H1 (cell line): ENCODE measurements around the gene PTPRH. TPM values are rescaled to one million over a fixed set of nuclear protein-coding genes. Genes with fewer than 3 reads are reported as not detected.

Experiments
- CTCF ChIA-PET: fragments of 300-600 bp; sonication (Branson Sonifier 250); formaldehyde crosslinking; loops from one replicate; lab custom pipeline; 2021; ENCODE audit not compliant: partially characterized antibody; lab: Charles Lee
- POLR2A ChIA-PET: fragments of 300-600 bp; sonication (Branson Sonifier 250); formaldehyde crosslinking; loops from one replicate; lab custom pipeline; 2021; ENCODE audit warnings: inconsistent platforms; ENCODE audit not compliant: partially characterized antibody; lab: Charles Lee
- DNase-seq, 2 experiments: peaks; one replicate each; pipeline versions ENCODE4 v3.0.0 to v3.0.0-alpha.2; 2010 to 2022; ENCODE audit warnings: low spot score in 2 of 2, low read depth in 1 of 2, mixed read lengths in 1 of 2
- FAIRE-seq: peaks from 2 replicates; lab custom pipeline; 2011; peaks lifted over from hg19 to GRCh38; lab: Jason Lieb, UNC
- H2AFZ ChIP-seq: 2 replicates; pipeline ENCODE4 v1.8.1; 2012; ENCODE audit warnings: low read length, inconsistent platforms
- H2AK5ac ChIP-seq: 2 replicates; pipeline ENCODE4 v1.6.1; 2013; ENCODE audit warnings: low read depth, low read length
- H2BK120ac ChIP-seq: replicated peaks from 2 replicates; pipeline ENCODE3; 2013; ENCODE audit warnings: low read depth, low read length, inconsistent platforms
- H2BK12ac ChIP-seq: 2 replicates; pipeline ENCODE4 v1.6.1; 2013; ENCODE audit warnings: low read depth, low read length
- H2BK15ac ChIP-seq: 2 replicates; pipeline ENCODE4 v1.6.1; 2013; ENCODE audit warnings: low read length
- H2BK20ac ChIP-seq: 2 replicates; pipeline ENCODE4 v1.6.1; 2013; ENCODE audit warnings: low read length
- H2BK5ac ChIP-seq: 2 replicates; pipeline ENCODE4 v1.6.1; 2013; ENCODE audit warnings: low read depth, low read length
- H3K14ac ChIP-seq: 2 replicates; pipeline ENCODE4 v1.6.1; 2013; ENCODE audit warnings: inconsistent platforms; ENCODE audit not compliant: insufficient read length
- H3K18ac ChIP-seq: 2 replicates; pipeline ENCODE4 v1.6.1; 2013; ENCODE audit warnings: low read length; ENCODE audit errors: extremely low read depth
- H3K23ac ChIP-seq: 2 replicates; pipeline ENCODE4 v1.6.1; 2013; ENCODE audit warnings: inconsistent platforms; ENCODE audit not compliant: insufficient read length
- H3K23me2 ChIP-seq: 2 replicates; pipeline ENCODE4 v1.6.1; 2013; ENCODE audit warnings: low read depth, low read length
- H3K27ac ChIP-seq: 2 replicates; pipeline ENCODE4 v1.6.1; 2011; ENCODE audit warnings: low read depth, low read length, inconsistent platforms
- H3K27me3 ChIP-seq, 4 experiments: replicated peaks in 1 of 4; 1 replicate in 1 of 4; 2 replicates in 3 of 4; pipeline versions ENCODE4 v1.6.1 to v1.8.1; 2011 to 2013; ENCODE audit warnings: low read length in 3 of 4, mild to moderate bottlenecking in 3 of 4, inconsistent platforms in 2 of 4, mixed read lengths in 2 of 4, moderate library complexity in 1 of 4; ENCODE audit not compliant: control insufficient read depth in 3 of 4, insufficient read depth in 3 of 4; ENCODE audit errors: extremely low read depth in 1 of 4
- H3K36me3 ChIP-seq, 4 experiments: 2 replicates each; pipeline versions ENCODE4 v1.6.1 to v1.8.1; 2011 to 2013; ENCODE audit warnings: mild to moderate bottlenecking in 4 of 4, low read length in 3 of 4, moderate library complexity in 2 of 4, control low read depth in 1 of 4, inconsistent platforms in 1 of 4; ENCODE audit not compliant: insufficient read depth in 4 of 4, control insufficient read depth in 2 of 4
- H3K4ac ChIP-seq: replicated peaks from 2 replicates; pipeline ENCODE3; 2013; ENCODE audit warnings: low read length, low read depth, mixed read lengths, inconsistent platforms; ENCODE audit not compliant: insufficient read length
- H3K4me1 ChIP-seq, 4 experiments: replicated peaks in 1 of 4; 1 replicate in 1 of 4; 2 replicates in 3 of 4; pipeline versions ENCODE4 v1.6.1 to v1.8.1; 2011 to 2013; ENCODE audit warnings: low read length in 3 of 4, inconsistent platforms in 2 of 4, mixed read lengths in 1 of 4; ENCODE audit not compliant: insufficient read depth in 4 of 4, control insufficient read depth in 3 of 4
- H3K4me2 ChIP-seq, 2 experiments: 2 replicates each; pipeline versions ENCODE4 v1.6.1 to v1.8.1; 2011 to 2013; ENCODE audit warnings: low read depth in 2 of 2, low read length in 2 of 2, control low read depth in 1 of 2, inconsistent platforms in 1 of 2, mild to moderate bottlenecking in 1 of 2; ENCODE audit not compliant: insufficient read depth in 1 of 2
- H3K4me3 ChIP-seq, 4 experiments: fragments of 200-600, 300-600 bp in 1 of 4; sonication (generic), shearing (Covaris generic), sonication (Bioruptor Twin) in 1 of 4; 2 replicates each; pipeline versions ENCODE4 v1.5.1 to v1.8.1; 2011 to 2016; ENCODE audit warnings: low read length in 4 of 4, low read depth in 3 of 4, control low read depth in 2 of 4, inconsistent platforms in 2 of 4, mild to moderate bottlenecking in 2 of 4, mixed read lengths in 1 of 4, moderate library complexity in 1 of 4; ENCODE audit not compliant: insufficient read depth in 2 of 4; ENCODE audit errors: extremely low read depth in 1 of 4
- H3K56ac ChIP-seq: replicated peaks from 2 replicates; pipeline ENCODE3; 2013; ENCODE audit warnings: low read depth, mild to moderate bottlenecking, mixed read lengths, low read length, inconsistent platforms; ENCODE audit not compliant: insufficient read length
- H3K79me1 ChIP-seq: 2 replicates; pipeline ENCODE4 v1.6.1; 2013; ENCODE audit warnings: low read depth, low read length, control low read depth
- H3K79me2 ChIP-seq, 2 experiments: 2 replicates each; pipeline versions ENCODE4 v1.6.1 to v1.8.1; 2012 to 2013; ENCODE audit warnings: low read length in 2 of 2, mild to moderate bottlenecking in 2 of 2, inconsistent platforms in 1 of 2; ENCODE audit not compliant: insufficient read depth in 2 of 2, control insufficient read depth in 1 of 2
- H3K9ac ChIP-seq, 4 experiments: replicated peaks in 1 of 4; 1 replicate in 1 of 4; 2 replicates in 3 of 4; pipeline versions ENCODE4 v1.6.1 to v1.8.1; 2011 to 2013; ENCODE audit warnings: low read depth in 3 of 4, low read length in 3 of 4, control low read depth in 2 of 4, mild to moderate bottlenecking in 2 of 4, moderate library complexity in 2 of 4, inconsistent platforms in 1 of 4; ENCODE audit errors: extremely low read depth in 1 of 4
- H3K9me3 ChIP-seq, 2 experiments: 2 replicates each; pipeline versions ENCODE4 v1.6.1 to v1.8.1; 2012 to 2013; ENCODE audit warnings: mild to moderate bottlenecking in 2 of 2, moderate library complexity in 2 of 2, control low read depth in 1 of 2, inconsistent platforms in 1 of 2, low read depth in 1 of 2, low read length in 1 of 2, mixed read lengths in 1 of 2; ENCODE audit not compliant: insufficient read depth in 2 of 2
- H4K20me1 ChIP-seq, 2 experiments: replicated peaks in 1 of 2; 2 replicates each; pipeline versions ENCODE3 to v1.8.1; 2011 to 2013; ENCODE audit warnings: inconsistent platforms in 2 of 2, low read length in 2 of 2, mild to moderate bottlenecking in 1 of 2; ENCODE audit not compliant: insufficient read depth in 2 of 2, control insufficient read depth in 1 of 2
- H4K5ac ChIP-seq: 2 replicates; pipeline ENCODE4 v1.6.1; 2013; ENCODE audit warnings: low read length, low read depth, mixed read lengths, inconsistent platforms; ENCODE audit not compliant: insufficient read length
- H4K8ac ChIP-seq: 2 replicates; pipeline ENCODE4 v1.8.0; 2013; ENCODE audit warnings: mild to moderate bottlenecking, moderate library complexity, low read length, inconsistent platforms; ENCODE audit not compliant: insufficient read depth; ENCODE audit errors: extremely low read depth
- H4K91ac ChIP-seq: replicated peaks from 2 replicates; pipeline ENCODE3; 2013; ENCODE audit warnings: low read length, mixed read lengths, inconsistent platforms; ENCODE audit not compliant: insufficient read length
- GABPA ChIP-seq: IDR thresholded peaks from 2 replicates; pipeline ENCODE4 v1.6.1; 2011; ENCODE audit warnings: mild to moderate bottlenecking, low read length, moderate library complexity, borderline replicate concordance; ENCODE audit not compliant: insufficient read depth
- KDM4A ChIP-seq: IDR thresholded peaks from one replicate; pipeline ENCODE4 v1.7.1; 2012; ENCODE audit warnings: low read depth, mild to moderate bottlenecking, moderate library complexity, low read length, inconsistent platforms; ENCODE audit not compliant: severe bottlenecking
- WGBS, 2 experiments: shearing (Covaris generic) in 1 of 2; methylation state at CpG; one replicate each; pipeline versions ENCODE4 v1.1.6 to v1.1.7; 2013 to 2015; ENCODE audit warnings: low lambda C conversion rate in 2 of 2, mixed read lengths in 2 of 2, inconsistent platforms in 1 of 2, low coverage in 1 of 2, missing lambda C conversion rate in 1 of 2; ENCODE audit not compliant: insufficient replicate concordance in 2 of 2, insufficient coverage in 1 of 2, insufficient read length in 1 of 2; ENCODE audit errors: extremely low coverage in 1 of 2, missing lambda C conversion rate in 1 of 2; 5-methylcytosine and 5-hydroxymethylcytosine counted together
- polyA plus RNA-seq, 7 experiments: library from polyadenylated mRNA; depleted of rRNA in 3 of 7; stranded (reverse) in 5 of 7; unstranded in 2 of 7; fragments of >200 nt in 5 of 7; fragments of 200-250 nt in 2 of 7; gene quantifications; 1 replicate in 5 of 7; 2 replicates in 1 of 7; 4 replicates in 1 of 7; pipeline versions ENCODE4 v1.2.1 to v1.2.3, GENCODE V29; 2011 to 2013; ENCODE audit warnings: missing spikeins in 2 of 7, mixed read lengths in 2 of 7
- total RNA-seq: library from RNA; stranded (reverse); fragmentation: NEBNext Ultra II Directional; extraction: Animal tissue kit (Norgen Biotek cat#: 25700); gene quantifications from 2 replicates; pipeline ENCODE4 v1.2.1, GENCODE V29; 2021

Gene PTPRH
- total and polyA plus RNA-seq, 2 of the 8 experiments (the other 6 are each of a cell fraction or from before 2014, with no cell fraction given) = 0.30 to 0.39 TPM

GRCh38 chr19:55258476-55258827 lies 49.2 kb upstream of the PTPRH start:
- FAIRE-seq = no peak
- peak overlapping the region; percentile 78 for H4K5ac ChIP-seq
- H3K23me2 ChIP-seq = peaks cover 13% of the 10 kb centered on the region; the same call in 1 of the 2 replicates
- POLR2A ChIA-PET = interaction anchor here (0.8 to 4.4 kb wide), 8 partner anchors 10 to 149 kb away, joined by 3 to 28 read pairs (median 4); partner anchors contain the start of genes BRSK1, HSPBP1 and UBE2S
- H2BK120ac ChIP-seq = no peak overlapping the region
- H3K4ac ChIP-seq = no peak overlapping the region
- peak; percentile 56 for TF ChIP-seq KDM4A
- no peak for TF ChIP-seq GABPA
- no peak overlapping the region for H2BK15ac ChIP-seq
- WGBS, 2 experiments = 5% methylated on average over 16 of the region's 53 CpGs; no CpG with 5 or more reads in 1 of the 2 experiments
- no peak overlapping the region for H3K23ac ChIP-seq
- H3K18ac ChIP-seq = peak overlapping the region; percentile 78
- peaks cover 19% of the 10 kb centered on the region for H3K79me1 ChIP-seq
- H3K9me3 ChIP-seq = no peaks in the 10 kb centered on the region; a peak in 1 of 4 replicates
- peak overlapping the region; percentile 84 for H4K91ac ChIP-seq
- H3K27ac ChIP-seq = peak overlapping the region; percentile 54; the same call in 1 of the 2 replicates
- H3K36me3 ChIP-seq = no peaks in the 10 kb centered on the region
- H2BK20ac ChIP-seq = no peak overlapping the region
- DNase-seq = no peak
- H3K14ac ChIP-seq = no peak overlapping the region
- peaks cover 4 to 23% (median 16%) of the 10 kb centered on the region in 4 experiments; a peak in 6 of 7 replicates for H3K4me1 ChIP-seq
- H2AK5ac ChIP-seq = no peak overlapping the region
- H3K9ac ChIP-seq = peak overlapping the region; percentile 46 to 89 (median 72); a peak in 5 of 7 replicates
- H3K4me3 ChIP-seq = peak overlapping the region; percentile 79 to 89 (median 82)
- peaks cover 9 to 51% of the 10 kb centered on the region in 2 experiments for H3K79me2 ChIP-seq
- peak overlapping the region; percentile 67; the same call in 1 of the 2 replicates for H2AFZ ChIP-seq
- no peak overlapping the region for H2BK12ac ChIP-seq
- peak overlapping the region; percentile 58; the same call in 1 of the 2 replicates for H4K8ac ChIP-seq
- H3K4me2 ChIP-seq = peak overlapping the region; percentile 78 to 84
- CTCF ChIA-PET = no interaction called here
- no peaks in the 10 kb centered on the region for H3K27me3 ChIP-seq
- H2BK5ac ChIP-seq = peak overlapping the region; percentile 60; the same call in 1 of the 2 replicates
- peak overlapping the region; percentile 80 for H3K56ac ChIP-seq
- H4K20me1 ChIP-seq = peaks cover 29 to 31% of the 10 kb centered on the region in 2 experiments
